GM12878 (cell line): Measurements from ENCODE around the gene CEP128. TPM values are rescaled to one million over a fixed set of nuclear protein-coding genes. Genes with fewer than 3 reads are reported as not detected.

Experiments used
- ATAC-seq: fragments of 200-7000 bp; cut with Tn5 transposase; 3 replicates; pipeline ENCODE4 v1.9.1; 2020; ENCODE audit warnings: mild to moderate bottlenecking, moderate library complexity
- BruUV-seq: library from RNA; stranded (reverse); fragments of 400-500 nt; replicated peaks from 2 replicates; lab custom pipeline; 2021; lab: Mats Ljungman, UMichigan
- CTCF ChIA-PET: fragments of 300-600 bp; sonication (Branson Sonifier 250); formaldehyde crosslinking; extraction: SDS; loops from one replicate; lab custom pipeline; 2021; ENCODE audit warnings: inconsistent platforms; lab: Yijun Ruan, JAX
- POLR2A ChIA-PET: fragments of 350-600 bp; formaldehyde crosslinking; extraction: SDS; loops from one replicate; lab custom pipeline; 2021; ENCODE audit warnings: inconsistent platforms; lab: Charles Lee
- RAD21 ChIA-PET: fragments of 300-600 bp; sonication (Branson Sonifier 250); formaldehyde crosslinking; loops from one replicate; lab custom pipeline; 2023; ENCODE audit warnings: antibody characterized with exemption; ENCODE audit not compliant: unreplicated experiment; lab: Charles Lee
- SMC1A ChIA-PET: fragments of 300-600 bp; sonication (Branson Sonifier 250); formaldehyde crosslinking; loops from one replicate; lab custom pipeline; 2023; ENCODE audit not compliant: unreplicated experiment, uncharacterized antibody; lab: Charles Lee
- DNase-seq: peaks from one replicate; pipeline ENCODE4 v3.0.0-alpha.2; 2011; ENCODE audit warnings: low read depth, low spot score
- FAIRE-seq: peaks from 3 replicates; lab custom pipeline; 2011; peaks lifted over from hg19 to GRCh38; lab: Jason Lieb, UNC
- H2AFZ ChIP-seq: 2 replicates; pipeline ENCODE4 v1.6.0; 2011; ENCODE audit warnings: low read depth, low read length, control low read depth; ENCODE audit not compliant: control insufficient read depth
- H3K27ac ChIP-seq: 2 replicates; pipeline ENCODE4 v1.5.1; 2011; ENCODE audit warnings: control low read depth; ENCODE audit not compliant: control insufficient read depth, insufficient read depth
- H3K27me3 ChIP-seq, 2 experiments: replicated peaks in 1 of 2; 2 replicates each; pipeline versions ENCODE4 v1.6.0 to v1.6.1; 2011; ENCODE audit warnings: low read length in 1 of 2; ENCODE audit not compliant: control insufficient read depth in 2 of 2, insufficient read depth in 2 of 2
- H3K36me3 ChIP-seq, 2 experiments: 2 replicates each; pipeline ENCODE4 v1.5.1; 2011; ENCODE audit warnings: low read length in 1 of 2; ENCODE audit not compliant: control insufficient read depth in 2 of 2, insufficient read depth in 2 of 2
- H3K4me1 ChIP-seq: 2 replicates; pipeline ENCODE4 v1.6.1; 2011; ENCODE audit warnings: mild to moderate bottlenecking, low read length, moderate library complexity, mixed read lengths; ENCODE audit not compliant: control insufficient read depth, insufficient read depth
- H3K4me2 ChIP-seq: 2 replicates; pipeline ENCODE4 v1.6.0; 2011; ENCODE audit warnings: control low read depth; ENCODE audit not compliant: control insufficient read depth, insufficient read depth
- H3K4me3 ChIP-seq: fragments of 200-600 bp; sonication (generic); 2 replicates; pipeline ENCODE4 v1.5.1; 2016
- H3K79me2 ChIP-seq: 2 replicates; pipeline ENCODE4 v1.6.0; 2011; ENCODE audit warnings: low read length; ENCODE audit not compliant: control insufficient read depth, insufficient read depth
- H3K9ac ChIP-seq: 2 replicates; pipeline ENCODE4 v1.8.0; 2011; ENCODE audit warnings: low read length, control low read depth, mixed read lengths; ENCODE audit not compliant: control insufficient read depth, insufficient read depth
- H3K9me3 ChIP-seq: replicated peaks from 3 replicates; pipeline ENCODE4 v1.5.1; 2011; ENCODE audit warnings: mild to moderate bottlenecking, low read length; ENCODE audit not compliant: control insufficient read depth, insufficient read depth
- H4K20me1 ChIP-seq: 2 replicates; pipeline ENCODE4 v1.6.0; 2011; ENCODE audit not compliant: control insufficient read depth, insufficient read depth
- BCL11A ChIP-seq: IDR thresholded peaks from 2 replicates; pipeline ENCODE4 v1.6.1; 2011; ENCODE audit warnings: low read depth, low read length
- CBX5 ChIP-seq: sonication (generic); IDR thresholded peaks from 2 replicates; pipeline ENCODE4 v1.6.1; 2016; ENCODE audit warnings: low read depth, moderate library complexity, mild to moderate bottlenecking, inconsistent platforms
- CEBPB ChIP-seq, 2 experiments: fragments of 150-350 bp in 1 of 2; IDR thresholded peaks; 2 replicates each; pipeline ENCODE4 v1.6.1; 2012 to 2014; ENCODE audit warnings: low read depth in 2 of 2, low read length in 2 of 2, borderline replicate concordance in 1 of 2, inconsistent platforms in 1 of 2
- FOXK2 ChIP-seq: fragments of 450-650 bp; IDR thresholded peaks from 2 replicates; pipeline ENCODE4 v1.6.1; 2017; ENCODE audit warnings: mild to moderate bottlenecking, moderate library complexity
- HCFC1 ChIP-seq: fragments of 150-350 bp; IDR thresholded peaks from 2 replicates; pipeline ENCODE4 v1.6.1; 2014; ENCODE audit warnings: low read length
- MEF2A ChIP-seq: IDR thresholded peaks from 2 replicates; pipeline ENCODE4 v1.6.1; 2011; ENCODE audit warnings: low read depth, mild to moderate bottlenecking, low read length, moderate library complexity; ENCODE audit not compliant: insufficient read depth
- NFYB ChIP-seq: IDR thresholded peaks from 2 replicates; pipeline ENCODE4 v1.6.1; 2011; ENCODE audit warnings: low read depth, mild to moderate bottlenecking, low read length, improper control_type of control experiment, moderate library complexity; ENCODE audit not compliant: insufficient read depth
- POU2F2 ChIP-seq: IDR thresholded peaks from 3 replicates; pipeline ENCODE4 v1.6.1; 2011; ENCODE audit warnings: low read depth, mild to moderate bottlenecking, low read length, borderline replicate concordance
- SMAD5 ChIP-seq: IDR thresholded peaks from 2 replicates; pipeline ENCODE4 v1.6.1; 2016; ENCODE audit warnings: antibody characterized with exemption, low read depth
- TARDBP ChIP-seq: IDR thresholded peaks from 2 replicates; pipeline ENCODE4 v1.6.1; 2016; ENCODE audit warnings: borderline replicate concordance
- TCF12 ChIP-seq: IDR thresholded peaks from 2 replicates; pipeline ENCODE4 v1.6.1; 2011; ENCODE audit warnings: low read depth, mild to moderate bottlenecking, low read length
- YBX1 ChIP-seq: fragments of 450-650 bp; IDR thresholded peaks from 2 replicates; pipeline ENCODE4 v1.6.1; 2016; ENCODE audit warnings: antibody characterized with exemption
- YY1 ChIP-seq: IDR thresholded peaks from 2 replicates; pipeline ENCODE4 v1.6.1; 2011; ENCODE audit warnings: low read depth, mild to moderate bottlenecking, low read length
- WGBS: methylation state at CpG from one replicate; pipeline ENCODE4 v1.1.6; 2016; ENCODE audit warnings: low lambda C conversion rate; ENCODE audit not compliant: insufficient replicate concordance, insufficient coverage; ENCODE audit errors: missing lambda C conversion rate; 5-methylcytosine and 5-hydroxymethylcytosine counted together
- in situ Hi-C: fragments of 300-500 bp; cut with MboI; formaldehyde crosslinking; loops from 9 replicates; pipeline ENCODE4 v1.14.3; 2018; ENCODE audit warnings: mixed read lengths
- intact Hi-C: fragments of 100-400 bp; cut with micrococcal nuclease; formaldehyde crosslinking; loops from one replicate; pipeline ENCODE4 v1.14.2; 2022; ENCODE audit not compliant: unreplicated experiment
- polyA plus RNA-seq, 11 experiments: library from polyadenylated mRNA; depleted of rRNA in 4 of 11; unstranded in 6 of 11; stranded (reverse) in 5 of 11; fragments of >200 nt; fragmentation: Nextera tagmentation in 4 of 11; fragmentation: Illumina TruSeq in 1 of 11; extraction: Ambion mirVana in 4 of 11; extraction: Trizol in 1 of 11; gene quantifications; 1 replicate in 1 of 11; 2 replicates in 10 of 11; pipeline versions ENCODE4 v1.2.1 to v1.2.3, GENCODE V29; 2011 to 2016; ENCODE audit warnings: inconsistent platforms in 2 of 11, missing spikeins in 2 of 11, low read depth in 1 of 11
- total RNA-seq, 4 experiments: library from RNA; depleted of rRNA in 3 of 4; stranded (reverse); fragments of >200 nt in 3 of 4; fragmentation: Illumina TruSeq in 1 of 4; extraction: Trizol in 1 of 4; gene quantifications; 2 replicates each; pipeline versions ENCODE4 v1.2.1 to v1.2.3, GENCODE V29; 2013 to 2021
- TF ChIP-seq, protein P1 (sequence below): fragments of 450-650 bp; formaldehyde crosslinking; IDR thresholded peaks from 2 replicates; pipeline ENCODE4 v1.4.0; 2020; ENCODE audit warnings: mild to moderate bottlenecking, moderate library complexity

The CEP128 gene
- total and polyA plus RNA-seq, 10 of the 15 experiments (the other 5 are each of a cell fraction or from before 2014, with no cell fraction given) = 1.1 to 6.7 (median 3.4) TPM

DNA sequence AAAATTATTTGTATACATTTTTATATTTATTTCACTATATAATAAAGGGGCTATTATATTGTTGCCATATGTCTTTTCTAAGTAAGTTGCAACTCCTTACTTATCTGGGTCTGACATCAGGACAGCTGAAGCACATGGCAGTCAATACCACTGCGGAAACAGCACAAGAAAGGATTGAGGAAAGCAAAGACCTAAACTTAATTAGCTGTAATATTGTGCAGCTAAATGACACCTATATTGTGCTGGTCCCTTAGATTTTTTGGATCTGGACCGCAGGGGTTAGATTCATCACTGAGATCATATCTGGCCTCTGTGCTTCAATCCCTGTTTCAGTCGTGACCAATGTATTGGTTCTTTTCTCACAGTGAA is 370.6 kb downstream of the CEP128 start:
- no TSS peak for BruUV-seq
- H3K9me3 ChIP-seq = no peaks in the 10 kb centered on the region
- no peak for ATAC-seq

More for the DNA sequence above, 370.6 kb downstream of the CEP128 start:
- Histone ChIP-seq H4K20me1 (no peaks in the 10 kb centered on the region), H3K4me3 (no peak overlapping the region), H3K36me3 (no peaks in the 10 kb centered on the region), H3K79me2 (no peaks in the 10 kb centered on the region), H3K27ac (no peak overlapping the region)
- CTCF ChIA-PET = no interaction called here
- in situ Hi-C loops (no loop called here), intact Hi-C loops (no loop called here)
- DNase-seq (no peak), FAIRE-seq (no peak)
- 95% methylated on average over 3 of the region's 3 CpGs for WGBS
- POLR2A ChIA-PET = no interaction called here
- TF ChIP-seq YY1 (no peak), BCL11A (no peak), MEF2A (no peak), CBX5 (no peak), TCF12 (no peak), YBX1 (no peak), HCFC1 (no peak), POU2F2 (no peak), NFYB (no peak), FOXK2 (no peak), CEBPB (IDR thresholded peaks at IDR 0.05; ENCODE audit: borderline replicate concordance in 1 of 2, low read depth in 2 of 2, low read length in 2 of 2) (no peak), SMAD5 (no peak), TARDBP (no peak)
- TF ChIP-seq, protein P1, sequence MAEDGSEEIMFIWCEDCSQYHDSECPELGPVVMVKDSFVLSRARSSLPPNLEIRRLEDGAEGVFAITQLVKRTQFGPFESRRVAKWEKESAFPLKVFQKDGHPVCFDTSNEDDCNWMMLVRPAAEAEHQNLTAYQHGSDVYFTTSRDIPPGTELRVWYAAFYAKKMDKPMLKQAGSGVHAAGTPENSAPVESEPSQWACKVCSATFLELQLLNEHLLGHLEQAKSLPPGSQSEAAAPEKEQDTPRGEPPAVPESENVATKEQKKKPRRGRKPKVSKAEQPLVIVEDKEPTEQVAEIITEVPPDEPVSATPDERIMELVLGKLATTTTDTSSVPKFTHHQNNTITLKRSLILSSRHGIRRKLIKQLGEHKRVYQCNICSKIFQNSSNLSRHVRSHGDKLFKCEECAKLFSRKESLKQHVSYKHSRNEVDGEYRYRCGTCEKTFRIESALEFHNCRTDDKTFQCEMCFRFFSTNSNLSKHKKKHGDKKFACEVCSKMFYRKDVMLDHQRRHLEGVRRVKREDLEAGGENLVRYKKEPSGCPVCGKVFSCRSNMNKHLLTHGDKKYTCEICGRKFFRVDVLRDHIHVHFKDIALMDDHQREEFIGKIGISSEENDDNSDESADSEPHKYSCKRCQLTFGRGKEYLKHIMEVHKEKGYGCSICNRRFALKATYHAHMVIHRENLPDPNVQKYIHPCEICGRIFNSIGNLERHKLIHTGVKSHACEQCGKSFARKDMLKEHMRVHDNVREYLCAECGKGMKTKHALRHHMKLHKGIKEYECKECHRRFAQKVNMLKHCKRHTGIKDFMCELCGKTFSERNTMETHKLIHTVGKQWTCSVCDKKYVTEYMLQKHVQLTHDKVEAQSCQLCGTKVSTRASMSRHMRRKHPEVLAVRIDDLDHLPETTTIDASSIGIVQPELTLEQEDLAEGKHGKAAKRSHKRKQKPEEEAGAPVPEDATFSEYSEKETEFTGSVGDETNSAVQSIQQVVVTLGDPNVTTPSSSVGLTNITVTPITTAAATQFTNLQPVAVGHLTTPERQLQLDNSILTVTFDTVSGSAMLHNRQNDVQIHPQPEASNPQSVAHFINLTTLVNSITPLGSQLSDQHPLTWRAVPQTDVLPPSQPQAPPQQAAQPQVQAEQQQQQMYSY (CRISPR knock-in tag) = no peak
- TF ChIP-seq, all 136 proteins: peak for 0
- H3K4me2 ChIP-seq = no peak overlapping the region
- H3K9ac ChIP-seq = no peak overlapping the region
- no peaks in the 10 kb centered on the region for H3K4me1 ChIP-seq
- no peak overlapping the region for H2AFZ ChIP-seq
- SMC1A ChIA-PET = no interaction called here
- RAD21 ChIA-PET = no interaction called here
- H3K27me3 ChIP-seq = no peaks in the 10 kb centered on the region
